SHP77 (cell line): Measurements from ENCODE around the gene PTPN20.
"Not testable (repeated sequence)": the region's sequence is repeated elsewhere in the genome, so short reads cannot be mapped to it uniquely, and the experiment has no call there.

ENCODE experiments used
- DNase-seq, 2 experiments: peaks; one replicate each; lab custom pipeline; 2025; lab: John Stamatoyannopoulos, UW

The PTPN20 gene

DNA sequence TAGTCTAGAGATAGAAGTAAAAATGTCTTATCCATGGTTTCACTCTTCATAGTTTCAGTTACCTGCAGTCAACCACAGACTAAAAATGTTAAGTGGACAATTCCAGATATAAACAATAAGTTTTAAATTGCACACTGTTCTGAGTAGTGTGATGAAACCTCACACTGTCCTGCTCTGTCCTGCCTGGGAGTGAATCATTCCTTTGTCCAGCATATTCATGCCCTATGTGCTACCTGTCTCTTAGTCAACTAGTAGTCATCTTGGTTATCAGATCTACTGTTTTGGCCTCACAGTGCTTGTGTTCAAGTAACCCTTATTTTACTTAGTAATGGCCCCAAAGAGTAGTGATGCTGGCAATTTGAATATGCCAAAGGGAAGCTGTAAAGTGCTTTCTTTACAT lies 49.5 kb downstream of the PTPN20 start:
- not testable (repeated sequence) for DNase-seq

DNA sequence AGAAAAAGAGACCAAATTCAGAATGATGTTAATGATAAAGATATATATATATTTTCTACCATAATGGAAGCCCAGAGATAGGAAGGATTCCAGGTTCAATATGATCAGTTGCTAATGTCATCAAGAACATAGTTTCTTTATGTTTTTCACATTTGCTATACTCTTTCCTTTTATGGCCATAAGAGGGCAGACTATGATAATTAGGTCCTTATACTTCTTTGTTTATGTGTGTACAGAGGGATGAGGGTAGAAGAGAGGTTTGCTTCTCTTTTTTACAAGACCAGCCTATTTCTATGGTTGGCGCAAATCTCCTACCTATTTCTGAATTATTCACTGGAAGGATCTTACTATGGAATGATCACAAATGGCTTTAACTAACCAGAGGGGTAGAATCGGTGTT lies 52.1 kb downstream of the PTPN20 start:
- DNase-seq = not testable (repeated sequence)

DNA sequence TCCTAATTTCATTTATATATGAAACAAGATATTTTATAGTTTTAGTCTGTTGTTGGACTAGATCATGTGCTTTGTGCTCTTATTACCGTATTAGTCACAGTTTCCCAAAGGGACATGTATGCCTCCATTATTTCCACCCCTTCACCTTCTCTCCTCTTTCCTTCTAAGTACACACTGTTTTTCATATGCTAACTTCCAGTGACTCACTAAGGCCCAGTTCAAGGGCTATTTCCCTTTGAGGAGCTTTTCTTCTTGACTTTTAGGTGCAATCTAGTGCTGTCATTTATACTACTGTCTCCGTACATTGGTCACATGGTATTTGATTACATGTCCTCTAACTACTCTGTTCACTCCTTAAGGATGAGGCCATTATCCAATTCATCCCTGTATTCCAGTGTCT lies 55.8 kb downstream of the PTPN20 start:
- not testable (repeated sequence) for DNase-seq

DNA sequence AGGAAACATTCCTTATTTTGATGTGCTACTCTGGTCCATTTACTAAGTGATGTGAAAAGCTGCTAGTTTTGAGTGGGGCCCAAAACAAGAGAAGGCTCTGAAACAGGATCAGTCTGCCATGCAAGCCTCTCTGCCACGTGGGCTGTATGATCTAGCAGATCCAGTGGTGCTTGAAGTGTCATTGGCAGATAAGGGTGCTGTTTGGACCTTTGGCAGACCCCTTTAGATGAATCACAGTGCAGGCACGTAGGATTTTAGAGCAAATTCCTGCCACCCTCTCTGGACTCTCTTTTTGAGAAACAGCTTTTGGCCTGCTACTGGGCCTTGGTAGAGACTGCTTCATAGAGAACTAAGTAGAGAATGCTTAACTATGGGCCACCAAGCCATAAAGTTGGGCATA lies 69.0 kb downstream of the PTPN20 start:
- DNase-seq = not testable (repeated sequence)

DNA sequence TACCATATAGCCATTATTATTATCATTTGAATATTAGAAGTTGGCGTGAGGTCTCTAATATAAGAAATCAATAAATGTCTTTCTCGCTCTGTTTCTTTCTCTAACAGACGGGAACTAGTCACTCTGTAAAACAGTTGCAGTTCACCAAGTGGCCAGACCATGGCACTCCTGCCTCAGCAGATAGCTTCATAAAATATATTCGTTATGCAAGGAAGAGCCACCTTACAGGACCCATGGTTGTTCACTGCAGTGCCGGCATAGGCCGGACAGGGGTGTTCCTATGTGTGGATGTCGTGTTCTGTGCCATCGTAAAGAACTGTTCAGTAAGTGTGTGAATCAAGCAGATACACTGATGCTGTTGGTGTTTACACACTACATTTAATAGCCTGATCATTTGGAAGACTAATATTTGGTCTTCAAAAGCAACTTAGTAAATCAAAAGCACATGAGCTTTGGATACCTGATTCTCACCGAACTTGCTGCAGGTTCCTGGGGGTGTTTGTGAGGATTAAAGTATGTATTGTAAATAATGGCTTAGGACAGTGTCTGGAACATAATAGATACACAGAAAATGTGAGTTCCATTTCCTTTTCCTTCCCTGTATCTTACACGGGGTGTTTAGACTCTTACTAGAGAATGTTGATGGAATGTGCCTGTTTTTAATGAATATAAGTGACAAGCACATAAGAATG lies 76.2 kb downstream of the PTPN20 start:
- DNase-seq = not testable (repeated sequence)

DNA sequence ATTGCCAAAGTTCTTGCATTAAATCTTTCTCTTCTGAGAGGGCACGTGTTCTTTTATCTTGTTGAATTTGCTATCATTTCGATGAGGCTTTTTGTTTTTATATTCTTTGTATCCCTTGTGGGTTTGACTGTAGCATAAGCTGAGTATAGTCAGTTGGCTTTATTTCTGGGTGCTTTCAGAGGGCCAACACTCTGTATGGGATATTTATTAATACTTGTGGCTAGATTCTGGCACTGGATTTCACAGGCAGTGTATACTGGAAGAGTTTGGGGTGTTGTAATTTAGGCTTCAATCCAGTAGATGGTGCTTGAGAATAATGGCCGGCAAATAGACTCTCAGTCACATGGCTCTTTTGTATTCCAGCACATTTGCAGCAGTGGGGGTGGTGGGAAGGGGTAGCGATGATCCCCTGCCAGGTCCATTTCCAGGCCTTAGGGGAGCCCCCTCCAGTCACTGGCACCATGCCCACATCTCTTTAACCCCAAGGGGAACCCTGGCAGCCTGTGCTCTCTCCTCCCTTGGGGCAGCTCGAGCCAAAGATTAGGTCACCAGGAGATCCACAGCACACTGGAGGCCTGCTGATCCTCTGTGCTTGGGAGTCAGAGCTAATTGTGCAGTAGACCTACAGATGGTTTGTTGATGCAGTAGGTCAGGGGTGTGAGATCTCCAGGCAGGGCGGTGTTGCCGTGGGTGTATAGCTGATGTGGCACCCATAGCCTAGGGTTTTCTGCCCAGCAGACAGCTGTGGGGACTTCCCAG lies 81.8 kb downstream of the PTPN20 start:
- peak in 1 of 2 experiments; percentile 4 for DNase-seq

DNA sequence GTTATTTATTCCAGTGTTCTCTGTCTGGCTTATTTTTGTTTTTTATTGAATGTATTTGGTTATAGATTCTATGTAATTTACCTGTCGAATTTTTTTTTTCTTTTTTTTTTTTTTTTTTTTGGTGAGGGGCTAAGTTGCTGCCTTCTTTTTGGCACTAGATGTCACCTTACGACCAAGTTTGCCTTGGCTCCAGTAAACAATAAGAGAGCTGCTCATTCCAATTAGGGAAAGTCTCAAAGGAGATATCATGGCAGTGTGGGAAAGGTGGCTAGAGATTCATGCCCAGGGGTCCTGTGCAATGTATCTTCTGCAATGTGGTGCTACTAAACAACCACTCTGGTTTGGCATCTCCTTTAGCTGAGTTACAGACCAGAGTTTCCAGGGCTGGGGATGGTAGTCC lies 84.0 kb downstream of the PTPN20 start:
- DNase-seq = no peak

DNA sequence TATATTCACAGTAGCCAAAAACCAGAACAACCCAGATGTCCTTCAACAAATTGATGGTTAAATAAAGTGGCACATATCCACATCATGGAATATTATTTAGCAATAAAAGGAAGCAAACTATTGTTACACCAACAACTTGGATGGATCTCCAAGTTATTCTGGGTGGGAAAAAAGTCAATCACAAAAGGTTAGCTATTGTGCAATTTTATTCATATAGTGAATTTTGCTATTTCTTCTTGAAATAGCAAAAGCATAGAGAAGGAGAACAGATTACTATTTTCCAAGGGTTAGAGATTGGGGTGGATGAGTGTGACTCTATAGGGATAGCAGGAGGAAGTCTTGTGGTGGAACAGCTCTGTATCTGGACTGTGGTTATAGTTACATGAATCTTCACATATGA lies 87.0 kb downstream of the PTPN20 start:
- DNase-seq = no peak

DNA sequence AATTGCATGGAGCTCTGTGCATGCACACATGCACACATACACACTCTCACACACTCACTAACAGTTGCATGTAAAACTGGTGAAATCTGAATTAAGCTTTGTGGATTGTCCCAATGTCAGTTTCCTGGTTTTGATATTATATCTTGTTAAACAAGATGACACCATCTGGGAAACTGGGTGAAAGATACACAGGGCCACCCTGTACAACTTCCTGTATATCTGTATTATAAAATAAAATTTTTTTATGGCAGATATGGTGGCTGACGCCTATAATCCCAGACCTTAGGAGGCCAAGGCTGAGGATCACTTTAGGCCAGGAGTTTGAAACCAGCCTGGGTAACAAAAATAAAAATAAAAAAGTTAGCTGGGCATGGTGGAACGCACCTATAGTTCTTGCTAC lies 87.4 kb downstream of the PTPN20 start:
- no peak for DNase-seq

DNA sequence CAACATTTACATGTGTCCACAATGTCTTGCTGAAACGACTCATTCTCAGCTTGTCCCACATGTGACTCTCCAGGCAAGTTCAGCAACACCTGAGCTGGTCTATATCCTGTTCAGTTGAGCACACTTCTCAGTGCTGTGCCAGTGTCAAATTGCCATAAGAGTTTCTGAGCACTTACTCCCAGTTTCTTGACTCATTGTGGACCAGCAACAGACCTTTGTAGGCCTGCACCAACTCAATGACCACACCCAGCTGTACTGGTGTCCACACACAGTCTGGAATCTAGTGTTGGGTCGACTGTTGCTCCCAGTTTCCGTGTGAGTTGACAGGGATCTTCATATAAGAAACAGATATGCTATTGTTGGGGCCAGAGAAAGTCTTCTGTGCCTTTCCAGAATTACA lies 88.0 kb downstream of the PTPN20 start:
- DNase-seq = no peak

DNA sequence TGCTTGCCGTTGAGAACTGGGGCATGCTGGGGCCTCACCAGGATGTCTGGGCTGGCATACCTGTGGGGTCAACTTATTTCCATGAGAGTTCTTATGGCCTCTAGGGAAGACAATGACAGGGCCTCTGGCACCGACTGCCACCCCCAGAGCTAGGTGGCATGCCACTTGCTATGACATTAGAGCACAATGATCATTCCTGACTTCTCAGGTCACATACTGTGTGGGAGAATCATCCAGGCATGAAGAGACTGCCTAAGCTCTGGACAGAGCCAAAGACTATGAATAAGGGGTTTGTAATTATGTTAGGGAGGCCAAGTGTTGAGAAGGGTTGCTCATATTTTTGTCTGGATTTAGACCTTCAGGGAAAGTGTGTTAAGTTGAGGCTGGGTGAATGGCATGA lies 97.5 kb downstream of the PTPN20 start:
- DNase-seq = no peak

DNA sequence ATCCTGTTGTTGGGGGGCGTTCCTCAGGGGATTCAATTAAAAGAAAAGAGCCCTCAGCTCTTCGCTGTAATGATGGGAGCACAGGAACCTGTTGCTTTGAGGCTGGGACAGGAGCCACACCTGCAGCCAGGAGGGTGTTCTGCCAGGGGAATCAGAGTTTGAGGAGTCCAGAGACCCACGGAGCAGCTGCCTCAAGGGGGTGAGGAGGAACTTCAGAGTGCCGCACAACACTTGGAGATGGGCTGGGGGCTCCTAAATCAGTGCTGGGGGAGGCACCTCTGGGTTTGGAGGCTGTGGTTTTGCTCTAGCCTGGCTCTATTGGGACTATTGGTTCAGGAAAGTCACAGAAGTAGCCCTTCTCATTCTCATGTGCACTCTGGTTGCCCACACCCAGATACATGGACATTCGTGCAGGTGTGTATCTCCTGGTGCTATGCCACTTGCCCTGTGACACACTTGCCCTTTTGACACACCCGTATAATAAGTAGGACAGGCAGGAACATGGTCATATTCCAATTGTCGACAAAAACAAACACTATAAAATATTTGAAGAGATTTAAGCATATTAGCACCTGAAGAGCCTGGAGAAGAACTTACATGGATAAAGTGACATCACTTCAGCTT lies 98.1 kb downstream of the PTPN20 start:
- no peak for DNase-seq

DNA sequence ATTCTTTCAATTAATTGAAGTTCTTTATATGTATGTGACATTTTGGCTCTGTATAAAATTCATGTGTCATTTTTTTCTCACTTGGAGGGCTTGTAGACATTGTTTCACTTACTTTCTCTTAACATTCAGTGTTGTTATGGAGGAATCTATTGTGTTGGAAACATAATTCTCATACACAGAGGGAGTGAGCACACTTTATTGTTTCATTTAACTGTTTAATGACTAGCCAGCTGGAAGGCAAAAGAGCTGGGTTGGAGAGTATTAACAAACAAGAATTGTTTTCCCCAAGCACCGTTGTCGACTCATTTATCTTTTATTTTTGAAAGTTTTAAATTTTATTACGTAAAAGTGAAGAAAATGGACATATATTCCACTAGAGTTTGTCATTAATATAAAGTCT lies 98.8 kb downstream of the PTPN20 start:
- no peak for DNase-seq

DNA sequence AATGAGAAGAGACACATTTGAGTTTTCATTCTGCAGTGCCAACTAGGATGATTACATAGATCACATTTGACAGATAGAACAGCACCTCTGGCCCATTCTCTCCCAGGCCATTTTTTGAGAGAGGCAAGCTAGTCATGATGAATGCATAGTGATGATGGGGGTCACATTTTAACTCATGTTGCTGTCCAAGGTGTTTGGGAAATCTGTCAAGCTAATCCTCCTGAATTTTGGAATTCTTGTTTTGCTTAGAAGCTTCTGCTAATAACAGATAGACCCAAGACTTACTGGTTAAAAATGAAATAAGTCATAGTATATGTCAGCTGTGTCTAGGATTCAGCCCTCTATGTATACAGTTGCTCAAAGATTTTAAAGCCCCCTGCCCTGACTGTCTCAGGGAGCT lies 101.0 kb downstream of the PTPN20 start:
- DNase-seq = no peak

DNA sequence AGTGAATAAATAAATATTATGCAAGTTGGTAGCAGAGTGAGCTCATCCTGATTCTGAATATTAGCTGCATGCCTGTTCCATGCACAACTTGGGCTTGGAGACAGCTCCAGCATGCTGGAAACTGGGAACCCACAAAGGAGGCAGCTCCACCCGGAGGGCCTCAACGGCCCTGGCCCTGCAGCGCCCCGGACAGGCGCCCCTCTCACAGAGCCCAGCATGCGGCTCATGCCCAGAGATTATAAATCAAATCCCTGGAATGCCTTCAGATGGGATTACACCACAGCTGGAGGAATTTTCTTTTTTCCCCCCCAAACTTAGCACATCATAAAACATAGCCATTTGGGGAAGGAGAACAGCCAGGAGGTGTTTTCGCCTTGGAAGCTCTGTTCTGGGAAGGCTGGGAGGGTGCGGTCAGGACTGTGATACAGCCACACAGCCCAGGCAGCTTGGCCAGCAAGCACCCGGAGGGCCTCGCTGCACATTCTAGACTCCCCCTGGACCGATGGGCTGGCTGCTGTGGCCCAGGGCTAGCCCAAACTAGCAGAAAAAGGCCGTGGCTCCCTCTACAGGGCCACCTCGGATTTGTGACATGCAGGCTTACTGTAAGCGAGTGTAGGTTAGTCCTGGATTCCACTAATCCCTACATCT lies 102.4 kb downstream of the PTPN20 start:
- DNase-seq = no peak

DNA sequence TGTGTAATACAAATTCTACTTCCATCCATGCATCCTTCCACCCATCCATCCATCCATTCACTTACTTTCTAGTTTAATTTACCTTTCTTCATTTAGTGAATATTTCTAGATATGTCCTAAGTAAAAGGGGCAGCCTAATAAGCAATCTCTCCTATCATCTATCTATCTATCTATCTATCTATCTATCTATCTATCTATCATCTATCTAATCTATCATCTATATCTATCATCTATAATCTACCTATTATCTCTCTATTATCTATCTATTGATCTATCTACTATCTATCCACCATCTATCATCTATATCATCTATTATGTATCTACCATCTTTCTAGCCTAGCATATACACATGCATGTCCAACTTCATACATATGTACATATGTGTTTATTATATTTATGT lies 104.2 kb downstream of the PTPN20 start:
- DNase-seq = no peak

DNA sequence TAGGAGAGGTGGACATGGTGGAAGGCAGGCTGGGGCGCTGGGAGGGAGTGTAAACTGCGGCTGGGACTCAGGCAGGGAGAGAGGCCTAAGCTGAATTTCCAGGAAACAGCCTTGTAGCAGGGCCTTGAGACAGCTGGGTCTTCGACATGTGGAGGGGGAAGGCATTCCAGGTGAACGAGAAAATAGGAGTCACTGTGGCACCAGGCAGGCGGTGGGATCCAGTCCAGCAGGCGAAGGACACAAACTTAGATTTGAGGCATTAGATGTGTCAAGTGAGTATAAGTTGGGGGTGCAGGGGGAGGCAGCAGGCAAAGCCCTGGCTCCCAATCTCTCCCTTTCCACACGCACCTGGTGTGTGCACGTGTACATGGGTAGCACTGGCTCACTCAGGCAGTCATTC lies 105.3 kb downstream of the PTPN20 start:
- DNase-seq = no peak

DNA sequence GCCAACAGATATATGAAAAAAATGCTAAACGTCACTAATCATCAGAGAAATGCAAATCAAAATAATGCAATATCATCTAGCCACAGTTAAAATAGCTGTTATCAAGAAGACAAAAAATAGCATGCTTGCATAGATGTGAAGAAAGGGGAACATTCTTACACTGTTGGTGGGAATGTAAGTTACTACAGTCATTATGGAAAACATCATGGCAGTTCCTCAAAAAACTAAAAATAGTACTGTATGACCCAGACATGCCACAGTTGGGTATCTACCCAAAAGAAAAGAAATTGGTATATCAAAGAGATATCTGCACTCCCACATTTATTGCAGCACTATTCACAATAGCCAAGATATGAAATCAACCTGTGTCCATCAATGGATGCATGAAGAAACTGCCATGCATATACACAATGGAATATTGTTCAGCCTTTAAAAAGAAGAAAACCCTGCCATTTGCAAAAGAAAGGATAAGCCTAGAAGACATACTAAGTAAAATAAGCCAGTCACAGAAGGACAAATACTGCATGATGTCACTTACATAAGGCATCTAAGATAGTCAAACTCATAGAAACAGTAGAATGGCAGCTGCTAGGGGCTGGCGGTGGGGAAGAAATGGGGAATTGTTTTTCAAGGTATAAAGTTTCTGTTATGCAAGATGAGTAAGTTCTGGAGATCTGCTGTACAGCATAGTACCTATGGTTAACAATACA lies 107.0 kb downstream of the PTPN20 start:
- DNase-seq = no peak

DNA sequence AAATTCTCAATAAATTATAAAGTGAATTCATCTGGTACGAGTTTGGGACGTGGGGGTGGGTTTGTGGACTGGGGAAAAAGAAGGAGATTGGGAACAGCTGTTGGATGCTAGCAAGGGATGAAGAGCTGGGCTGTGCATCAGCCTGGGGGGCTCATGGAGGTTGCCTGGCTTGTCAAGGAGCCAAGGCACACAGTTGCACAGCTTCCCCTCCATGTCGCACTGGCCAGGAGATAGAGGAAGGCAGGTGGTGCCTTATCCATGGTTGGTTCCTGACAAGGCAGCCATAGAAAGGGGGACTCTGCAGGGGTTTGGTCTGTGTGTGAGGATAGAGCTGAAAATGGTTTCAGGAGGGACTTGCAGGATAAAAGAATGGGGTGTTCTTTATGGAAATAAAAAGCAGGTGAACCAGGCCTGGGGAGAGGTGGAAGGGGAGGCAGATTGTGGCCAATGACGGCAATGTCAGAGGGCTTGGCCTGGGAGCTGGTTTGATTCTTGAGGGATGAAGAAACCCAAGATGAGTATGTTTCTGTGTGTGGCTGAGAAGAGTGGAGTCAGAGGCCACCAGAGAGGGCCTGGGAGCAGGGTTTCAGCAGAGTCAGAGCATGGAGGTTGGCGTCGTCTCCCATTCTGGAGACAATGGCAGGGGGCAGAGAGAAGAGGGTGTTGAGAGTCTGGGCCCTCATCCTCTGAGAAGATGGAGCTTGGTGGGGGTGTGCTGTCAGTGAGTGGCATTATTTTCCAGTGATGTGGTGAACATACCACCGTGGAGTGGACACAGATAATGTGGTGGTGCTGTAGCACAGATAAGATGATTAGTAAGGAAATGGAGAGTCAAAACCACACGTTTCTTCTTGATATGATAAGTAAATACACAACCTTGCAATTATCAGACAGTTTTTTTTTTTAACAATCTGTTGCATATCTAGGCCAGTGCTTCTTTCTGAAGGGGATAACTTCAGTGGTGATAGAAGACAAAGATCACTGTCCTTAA lies 108.2 kb downstream of the PTPN20 start:
- DNase-seq = no peak

DNA sequence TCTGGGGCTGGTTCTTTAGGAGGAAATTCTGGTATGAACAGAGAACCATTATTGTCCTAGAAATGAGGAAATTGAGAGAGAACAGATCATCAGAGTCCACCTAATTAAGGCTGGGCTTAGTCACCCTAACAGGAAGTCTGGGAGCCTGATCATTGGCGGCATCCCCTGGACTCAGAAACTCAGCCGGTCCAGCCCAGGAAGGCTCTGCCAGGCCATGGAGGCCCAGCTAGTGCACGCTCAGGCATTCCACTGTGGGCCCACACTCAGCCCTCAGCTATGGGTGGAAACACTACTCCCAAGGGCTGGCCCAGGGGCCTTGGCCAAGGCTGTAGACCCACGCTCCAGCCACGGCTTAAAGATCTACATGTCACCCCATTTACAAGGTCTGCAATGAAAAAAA lies 109.2 kb downstream of the PTPN20 start:
- no peak for DNase-seq

DNA sequence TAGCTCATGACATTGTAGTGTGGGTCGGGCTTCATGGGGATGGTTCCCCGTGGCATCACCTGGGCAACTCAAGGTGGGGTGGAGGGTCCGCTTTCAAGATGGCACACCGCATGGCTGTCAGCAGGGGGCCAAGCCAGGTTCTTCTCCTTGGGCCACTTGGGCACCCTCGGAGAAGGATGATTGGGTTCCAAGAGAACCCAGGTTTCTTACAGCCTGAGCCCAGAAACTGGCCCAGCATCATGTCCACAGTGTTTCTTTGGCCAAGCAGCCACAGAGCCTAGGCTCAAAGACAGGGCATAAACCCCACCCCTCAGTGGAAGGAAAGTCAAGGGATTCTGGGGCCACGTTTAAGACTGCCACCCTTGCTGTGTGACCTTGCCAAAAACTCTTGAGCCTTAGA lies 110.6 kb downstream of the PTPN20 start:
- no peak for DNase-seq
